Stimulated activated CD8-positive, alpha-beta memory T cell treated with anti-CD3 and anti-CD28 coated beads, Interleukin-7, amount 100 ng/mL, for 48 hours (primary cell): Measurements from ENCODE around the gene GPR137C.

Source experiments
- DNase-seq, 2 donors: peaks; one replicate each; pipeline ENCODE4 v3.0.0-alpha.2; 2020; ENCODE audit warnings: low read depth in 1 of 2; ENCODE audit errors: extremely low read depth in 1 of 2

GPR137C gene

GRCh38 chr14:52552063-52552988 is at the start of gene GPR137C, which contains the start of gene TXNDC16:
Gene GPR137C, plus strand, starts transcription at chr14:52552836. Its CDS starts 312 bp downstream, at chr14:52553148.
Gene TXNDC16, minus strand, starts transcription at chr14:52552505. Its CDS starts 8,948 bp downstream, at chr14:52543557.
- peak; percentile 95 to 100 for DNase-seq

- DNase-seq, result no peak
These were observed 39.4 kb upstream of the GPR137C start for GRCh38 chr14:52513249-52513648.

- no peak for DNase-seq
These were observed 38.4 kb upstream of the GPR137C start for GRCh38 chr14:52514046-52514811.

DNA sequence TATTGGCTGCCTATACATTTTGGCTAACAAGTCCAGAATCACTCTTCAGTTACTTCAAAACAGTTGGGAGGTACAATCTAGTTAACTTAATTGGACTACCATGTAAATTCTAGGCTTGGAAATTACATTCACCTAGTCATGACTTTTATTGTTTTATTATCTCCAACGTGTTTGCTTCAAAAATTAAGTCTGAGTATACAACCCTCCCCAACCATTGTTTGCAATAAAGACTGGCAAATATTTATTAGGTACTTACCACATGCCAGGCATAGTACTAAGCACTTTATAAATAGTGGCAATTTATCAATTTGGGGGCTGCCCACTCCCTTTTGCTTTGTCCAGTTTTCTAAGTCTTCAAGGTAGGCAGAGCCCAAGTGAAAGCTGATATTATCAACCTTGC is 30.6 kb upstream of the GPR137C start:
- DNase-seq, result no peak

- DNase-seq, result no peak
These were observed 29.9 kb upstream of the GPR137C start for GRCh38 chr14:52522581-52523345.

GRCh38 chr14:52527052-52527451 is 25.6 kb upstream of the GPR137C start:
- DNase-seq, result no peak

GRCh38 chr14:52531481-52531880 is 21.2 kb upstream of the GPR137C start:
- DNase-seq, result no peak

DNA sequence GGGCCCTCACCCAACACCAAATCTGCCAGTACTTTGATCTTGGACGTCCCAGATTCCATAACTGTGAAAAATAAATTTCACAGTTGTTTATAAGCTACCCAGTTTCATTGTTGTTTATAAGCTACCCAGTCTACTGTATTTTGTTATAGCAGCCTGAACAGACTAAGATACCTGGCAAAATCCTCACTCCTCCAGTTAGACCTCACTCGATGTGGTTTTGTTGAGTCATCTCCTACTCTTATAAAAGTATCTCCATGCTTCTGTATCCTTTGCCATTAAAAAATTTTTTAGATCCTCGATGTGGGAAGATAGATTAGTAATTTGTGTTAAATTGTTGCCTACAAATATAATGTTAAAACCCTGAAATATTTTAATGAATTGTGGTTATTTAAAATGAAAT is 16.4 kb upstream of the GPR137C start:
- DNase-seq, result no peak

DNA sequence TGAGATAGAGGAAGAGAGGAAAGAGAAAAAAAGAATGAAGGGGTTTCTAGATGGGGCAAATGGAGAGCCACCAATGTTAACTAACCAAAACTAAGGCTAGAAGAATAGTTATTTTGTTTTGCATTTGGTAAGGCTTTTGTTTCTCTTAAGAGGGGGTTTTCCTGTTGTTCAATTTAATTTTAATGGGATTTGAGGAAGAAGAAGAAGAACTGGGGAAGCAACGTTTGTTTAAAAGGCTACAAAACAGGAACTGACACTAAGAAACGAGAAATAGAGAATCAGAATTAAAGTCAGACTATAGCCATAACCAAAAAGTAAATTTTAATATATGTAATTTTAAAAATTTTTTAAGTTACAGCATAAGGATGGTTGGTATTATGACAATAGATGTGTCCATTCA is 14.0 kb upstream of the GPR137C start:
- DNase-seq, result no peak

DNA sequence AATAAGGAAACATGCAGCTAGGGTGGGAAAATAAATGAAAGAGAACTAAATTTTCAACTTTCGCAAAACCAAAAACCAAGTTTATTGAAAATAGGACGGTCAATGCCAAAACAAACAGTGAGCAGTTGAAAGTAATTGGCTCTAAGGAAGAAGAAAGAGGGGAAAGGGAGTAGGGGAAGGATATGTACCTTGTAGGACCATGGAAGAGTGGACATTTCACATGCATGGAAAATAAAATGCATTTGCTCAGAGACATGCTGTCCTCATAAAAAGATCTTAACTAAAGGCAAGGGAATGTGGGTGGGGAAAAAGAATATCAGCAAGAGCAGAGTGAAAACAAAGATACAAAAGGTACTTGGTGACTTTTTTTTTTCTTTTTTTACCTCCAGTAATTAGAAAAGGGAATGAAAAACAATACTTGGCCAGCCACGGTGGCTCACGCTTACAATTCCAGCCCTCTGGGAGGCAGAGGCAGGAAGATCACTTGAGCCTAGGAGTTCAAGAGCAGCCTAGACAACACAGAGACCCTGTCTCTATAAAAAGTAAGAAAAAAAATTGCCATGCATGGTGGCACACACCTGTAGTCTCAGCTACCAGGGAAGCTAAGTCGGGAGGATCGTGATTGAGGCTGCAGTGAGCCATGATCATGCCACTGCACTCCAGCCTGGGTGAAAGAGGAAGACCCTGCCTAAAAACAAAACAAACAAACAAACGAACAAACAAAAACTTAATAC is 6.9 kb upstream of the GPR137C start:
- DNase-seq, result no peak

GRCh38 chr14:52546318-52546670 is 6.3 kb upstream of the GPR137C start:
- DNase-seq, result no peak

DNA sequence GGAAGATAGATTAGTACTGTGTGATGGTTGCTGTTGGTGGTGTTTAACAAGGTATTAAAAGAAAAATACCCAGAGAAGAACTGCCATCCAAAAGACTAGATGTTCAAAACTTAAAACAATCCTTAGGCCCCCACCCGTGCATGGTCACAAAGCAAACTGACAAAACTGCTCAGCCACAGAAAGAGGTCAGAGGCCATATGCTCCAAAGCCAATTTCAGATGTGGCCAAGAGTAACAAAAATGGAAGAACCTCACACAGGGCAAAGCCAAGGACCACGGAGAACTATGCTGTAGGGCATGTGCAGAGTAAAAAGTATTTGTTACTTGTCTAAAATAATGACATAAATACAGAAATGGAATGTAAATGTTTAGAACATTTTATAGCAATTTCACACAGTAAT is 5.6 kb upstream of the GPR137C start:
- DNase-seq, result no peak

- DNase-seq, result no peak
These were observed 5.1 kb upstream of the GPR137C start for GRCh38 chr14:52547526-52547925.

DNA sequence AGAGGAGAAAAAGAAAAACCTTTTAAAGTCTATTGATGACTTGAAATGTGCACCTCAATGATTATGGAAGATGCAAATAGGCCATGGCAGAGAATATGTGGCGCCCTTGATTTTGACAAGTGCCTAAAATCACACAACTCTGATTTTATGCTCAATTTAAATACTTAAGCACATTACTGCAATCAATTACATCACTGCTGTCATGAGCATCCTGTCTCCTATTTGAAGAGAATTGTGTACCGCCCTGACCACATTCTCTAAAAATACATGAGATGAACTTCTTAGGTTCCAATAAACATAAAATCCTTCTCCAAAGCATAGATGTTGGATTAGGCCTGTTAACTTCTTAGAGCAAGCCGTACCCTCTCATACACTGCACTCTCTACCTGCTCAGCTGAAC is 2.0 kb upstream of the GPR137C start:
- DNase-seq, result no peak

DNA sequence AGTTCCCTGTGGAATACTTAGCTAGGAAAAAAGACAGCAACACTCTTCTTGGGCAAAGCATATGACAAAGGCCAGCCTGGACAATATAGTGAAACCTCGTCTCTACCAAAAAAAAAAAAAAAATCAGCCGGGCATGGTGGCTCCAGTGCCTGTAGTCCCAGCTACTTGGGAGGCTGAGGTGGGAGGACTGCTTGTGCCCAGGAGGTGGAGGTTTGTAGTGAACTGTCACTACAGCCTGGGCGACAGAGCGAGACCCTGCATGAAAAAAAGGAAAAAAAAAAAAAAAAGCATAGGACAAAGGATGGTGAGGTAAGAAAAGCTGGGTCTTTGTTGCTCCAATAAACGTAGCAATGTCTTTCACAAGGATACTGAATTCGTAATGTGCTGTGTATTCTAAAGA is 1.4 kb upstream of the GPR137C start:
- no peak for DNase-seq

DNA sequence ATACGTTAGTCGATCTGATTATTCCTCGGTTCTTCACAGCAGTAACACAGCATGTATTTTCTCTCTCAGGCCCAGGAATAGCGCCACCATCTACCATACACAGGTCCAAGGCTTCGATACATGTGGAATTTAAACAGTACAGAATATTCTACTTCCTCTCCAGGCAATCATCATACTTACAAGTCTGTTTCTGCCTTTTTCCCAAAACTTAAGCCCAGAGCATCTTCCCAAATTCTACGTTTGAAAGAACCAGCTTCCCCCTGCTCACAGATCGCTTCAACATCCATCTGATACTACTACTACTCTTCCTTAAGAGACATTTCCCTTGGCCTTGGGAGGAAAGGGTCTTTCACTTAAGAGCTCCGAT is 957 bp upstream of the GPR137C start:
- no peak for DNase-seq

DNA sequence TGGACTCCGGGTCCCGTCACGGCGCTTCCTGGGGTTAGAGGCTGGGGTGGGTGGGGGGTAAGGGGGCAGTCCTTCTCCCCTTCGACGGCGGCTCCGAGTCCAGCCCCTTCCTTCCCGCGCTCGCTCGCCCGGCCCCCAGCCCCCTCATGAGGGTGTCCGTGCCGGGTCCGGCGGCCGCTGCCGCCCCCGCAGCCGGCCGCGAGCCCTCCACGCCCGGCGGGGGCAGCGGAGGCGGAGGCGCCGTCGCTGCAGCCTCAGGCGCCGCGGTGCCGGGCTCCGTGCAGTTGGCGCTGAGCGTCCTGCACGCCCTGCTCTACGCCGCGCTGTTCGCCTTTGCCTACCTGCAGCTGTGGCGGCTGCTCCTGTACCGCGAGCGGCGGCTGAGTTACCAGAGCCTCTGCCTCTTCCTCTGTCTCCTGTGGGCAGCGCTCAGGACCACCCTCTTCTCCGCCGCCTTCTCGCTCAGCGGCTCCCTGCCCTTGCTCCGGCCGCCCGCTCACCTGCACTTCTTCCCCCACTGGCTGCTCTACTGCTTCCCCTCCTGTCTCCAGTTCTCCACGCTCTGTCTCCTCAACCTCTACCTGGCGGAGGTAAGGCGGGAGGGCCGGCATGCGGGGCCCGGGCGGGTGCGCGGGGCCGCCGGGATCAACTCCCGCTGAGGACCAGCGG is 500 bp downstream of the GPR137C start:
- peak; percentile 4 to 15 for DNase-seq

DNA sequence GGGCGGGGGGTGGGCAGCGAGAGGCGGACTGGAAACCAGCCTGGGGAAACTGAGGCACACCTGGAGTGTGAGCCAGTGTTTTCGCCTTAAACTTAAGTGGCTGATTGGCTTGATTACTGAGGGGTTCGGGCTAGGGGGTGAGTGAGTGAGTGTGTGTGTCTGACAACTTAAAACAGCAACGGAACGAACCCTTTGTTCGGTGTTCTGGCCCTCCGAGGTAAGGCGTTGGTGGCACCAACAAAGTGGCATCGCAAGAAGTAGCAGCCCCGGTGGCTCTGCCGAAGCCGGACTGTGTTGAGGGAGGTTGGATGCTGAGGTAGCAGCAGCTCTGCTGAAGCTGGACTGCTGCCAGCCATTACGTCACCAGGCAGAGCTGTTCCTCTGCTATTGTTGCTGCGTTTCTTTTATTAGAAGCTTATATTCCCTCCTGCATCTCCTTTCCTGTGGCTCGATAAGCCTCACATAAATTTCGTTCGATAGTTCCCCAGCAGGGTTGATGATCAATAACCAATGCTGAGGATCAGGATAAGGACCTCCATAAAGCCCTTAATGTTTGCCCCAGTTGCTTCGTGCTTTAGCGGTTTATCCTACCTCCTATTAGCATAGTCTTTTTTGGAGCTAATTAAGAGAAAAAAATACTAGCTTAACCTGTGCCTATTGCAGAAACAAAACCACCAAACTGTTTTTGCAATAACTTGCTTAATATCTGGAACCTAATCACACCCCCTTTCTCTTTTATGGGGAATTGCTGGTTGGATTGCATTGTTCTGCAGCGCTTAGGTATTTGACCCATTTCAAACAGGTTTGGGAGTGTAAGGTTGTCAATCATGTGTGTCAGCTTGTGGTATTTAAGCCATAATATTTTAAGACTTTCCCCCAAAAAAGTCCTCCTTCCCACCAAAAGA is 1.3 kb downstream of the GPR137C start:
- peak; percentile 33 to 60 for DNase-seq

DNA sequence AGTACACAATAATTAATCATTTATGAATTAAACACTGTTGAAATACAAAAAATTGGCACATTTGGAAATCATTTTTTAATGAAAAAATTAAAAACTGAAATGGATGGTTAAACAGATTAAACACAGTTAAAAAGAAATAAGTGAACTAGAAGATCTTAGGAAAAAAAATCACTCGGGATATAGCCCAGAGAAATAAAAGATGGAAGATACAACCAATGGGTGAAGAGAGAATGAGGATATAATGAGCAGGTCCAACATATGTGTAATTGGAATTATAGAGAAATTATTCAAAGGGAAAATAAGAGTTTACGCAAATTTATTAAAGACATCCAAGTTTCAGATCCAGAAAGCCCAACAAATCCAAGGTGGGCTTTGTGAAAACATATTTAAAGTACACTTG is 6.1 kb downstream of the GPR137C start:
- DNase-seq, result no peak
